HG03460 (cell line): ENCODE measurements around the gene KANSL1.

Experiments
- ATAC-seq: cut with Tn5 transposase; IDR thresholded peaks from one replicate; pipeline ENCODE4 v1.9.1; 2021; ENCODE audit not compliant: unreplicated experiment

KANSL1 gene

GRCh38 chr17:46144246-46144645 lies 49.0 kb downstream of the KANSL1 start:
- ATAC-seq = no peak

- ATAC-seq = no peak
Observed at GRCh38 chr17:46143827-46144236, 49.4 kb downstream of the KANSL1 start.

- no peak for ATAC-seq
Observed at GRCh38 chr17:46141645-46142044, 51.6 kb downstream of the KANSL1 start.

GRCh38 chr17:46140645-46141197 lies 52.5 kb downstream of the KANSL1 start:
- no peak for ATAC-seq

GRCh38 chr17:46139432-46140210 lies 53.6 kb downstream of the KANSL1 start:
- no peak for ATAC-seq

GRCh38 chr17:46138473-46138872 lies 54.8 kb downstream of the KANSL1 start:
- no peak for ATAC-seq

- no peak for ATAC-seq
Observed at GRCh38 chr17:46136820-46137219, 56.4 kb downstream of the KANSL1 start.

- no peak for ATAC-seq
Observed at GRCh38 chr17:46135879-46136563, 57.2 kb downstream of the KANSL1 start.

GRCh38 chr17:46135126-46135812 lies 58.0 kb downstream of the KANSL1 start:
- ATAC-seq = no peak

GRCh38 chr17:46129302-46129701 lies 63.9 kb downstream of the KANSL1 start:
- no peak for ATAC-seq

- ATAC-seq = no peak
Observed at GRCh38 chr17:46128453-46128852, 64.8 kb downstream of the KANSL1 start.

GRCh38 chr17:46127524-46127923 lies 65.7 kb downstream of the KANSL1 start:
- ATAC-seq = no peak

- ATAC-seq = no peak
Observed at GRCh38 chr17:46126840-46127239, 66.4 kb downstream of the KANSL1 start.

GRCh38 chr17:46125831-46126230 lies 67.4 kb downstream of the KANSL1 start:
- ATAC-seq = no peak

- ATAC-seq = no peak
Observed at GRCh38 chr17:46124695-46125592, 68.3 kb downstream of the KANSL1 start.

GRCh38 chr17:46123607-46124006 lies 69.6 kb downstream of the KANSL1 start:
- no peak for ATAC-seq

- ATAC-seq = no peak
Observed at GRCh38 chr17:46122486-46122871, 70.8 kb downstream of the KANSL1 start.

GRCh38 chr17:46121841-46122485 lies 71.3 kb downstream of the KANSL1 start:
- ATAC-seq = no peak

- no peak for ATAC-seq
Observed at GRCh38 chr17:46121165-46121764, 72.0 kb downstream of the KANSL1 start.

GRCh38 chr17:46120537-46120936 lies 72.7 kb downstream of the KANSL1 start:
- no peak for ATAC-seq
